Smooth muscle cell of the brain vasculature (primary cell): Measurements from ENCODE around the gene KLK2.
"Not testable (repeated sequence)": the region's sequence is repeated elsewhere in the genome, so short reads cannot be mapped to it uniquely, and the experiment has no call there.

Source experiments
- DNase-seq: peaks from one replicate; pipeline ENCODE4 v3.0.0-alpha.2; 2012; ENCODE audit warnings: low read depth, low spot score

The KLK2 gene

DNA sequence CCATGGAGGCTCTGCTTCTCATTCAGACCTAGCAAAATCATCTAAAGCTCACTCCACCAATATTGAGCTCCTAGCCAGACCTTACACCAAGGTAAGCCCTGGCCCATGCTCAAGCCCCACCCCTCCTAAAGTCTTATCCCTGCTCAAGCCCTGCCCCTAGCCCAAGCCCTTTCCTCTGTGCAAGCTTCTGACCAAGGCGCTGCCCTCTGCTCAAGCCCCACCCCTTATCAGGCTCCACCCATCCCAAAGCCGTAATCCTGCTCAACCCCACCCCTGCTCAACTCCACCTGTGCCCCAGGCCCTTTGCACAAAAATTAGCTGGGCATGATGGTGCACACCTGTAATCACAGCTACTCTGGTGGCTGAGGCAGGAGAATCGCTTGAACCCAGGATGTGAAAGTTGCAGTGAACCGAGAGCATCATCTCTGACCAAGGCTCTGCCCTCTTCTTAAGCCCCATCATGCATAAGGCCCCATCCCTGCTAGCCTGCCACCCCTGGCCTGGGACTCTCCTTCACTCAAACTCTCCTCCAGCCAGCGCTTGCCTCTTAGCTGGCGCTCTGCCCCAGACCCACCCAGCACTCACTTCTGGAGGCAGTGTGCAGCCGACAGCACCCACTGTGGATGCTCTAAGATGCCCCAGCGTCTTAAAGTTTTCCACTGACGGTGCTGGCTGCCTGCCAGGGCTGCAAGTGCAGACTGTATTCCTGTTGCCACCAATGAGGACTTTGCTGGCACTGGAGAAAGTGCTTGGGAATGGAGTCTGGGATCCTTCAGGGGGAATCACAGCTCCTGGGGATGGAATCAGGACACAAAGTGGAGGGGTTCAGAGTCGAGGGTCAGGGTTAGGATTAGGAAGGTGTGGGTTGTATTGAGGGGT lies 21.5 kb downstream of the KLK2 start:
- no peak for DNase-seq

GRCh38 chr19:50896089-50896590 lies 22.9 kb downstream of the KLK2 start:
- DNase-seq = not testable (repeated sequence)

GRCh38 chr19:50896591-50897190 lies 23.5 kb downstream of the KLK2 start:
- DNase-seq = no peak

DNA sequence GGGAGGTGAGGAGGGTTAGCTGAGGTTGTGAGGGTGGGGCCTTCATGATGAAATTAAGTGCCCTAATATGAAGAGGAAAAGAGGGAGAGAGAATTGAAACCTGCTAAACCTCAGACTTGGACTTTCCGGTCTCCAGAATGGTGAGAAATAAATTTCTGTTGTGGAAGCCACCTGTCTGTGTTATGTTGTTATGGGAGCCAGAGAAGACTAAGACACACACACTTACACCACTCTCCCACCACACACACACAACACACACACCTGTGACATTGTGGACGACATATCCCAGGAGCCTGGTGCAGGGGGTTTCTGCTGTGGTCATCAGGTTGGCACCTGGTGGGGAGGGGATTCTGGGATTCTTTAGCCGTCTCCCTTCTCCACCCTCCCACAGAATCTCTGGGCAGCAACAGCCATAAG lies 24.0 kb downstream of the KLK2 start:
- DNase-seq = no peak

GRCh38 chr19:50897612-50898011 lies 24.4 kb downstream of the KLK2 start:
- DNase-seq = no peak

GRCh38 chr19:50898018-50898417 lies 24.8 kb downstream of the KLK2 start:
- DNase-seq = no peak

GRCh38 chr19:50899569-50899968 lies 26.3 kb downstream of the KLK2 start:
- no peak for DNase-seq

- DNase-seq = no peak
Measured at GRCh38 chr19:50902640-50903039, 29.4 kb downstream of the KLK2 start.

DNA sequence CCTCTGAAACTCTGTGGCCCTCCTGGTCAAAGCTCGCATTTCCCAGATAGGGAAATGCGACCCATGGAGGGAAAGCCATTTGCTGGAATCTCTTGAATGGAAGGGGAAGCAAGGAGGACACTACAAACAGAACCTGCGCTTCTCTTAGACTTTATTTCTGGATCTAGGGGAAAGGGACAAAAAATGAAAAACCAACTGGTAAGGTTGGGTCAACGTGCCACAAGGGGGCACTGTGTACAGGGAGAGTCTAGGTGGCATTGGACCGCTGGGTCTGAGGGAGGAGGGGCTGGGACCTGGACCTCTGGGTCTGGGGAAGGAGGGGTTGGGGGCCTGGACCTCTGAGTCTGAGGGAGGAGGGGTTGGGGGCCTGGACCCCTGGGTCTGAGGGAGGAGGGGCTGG lies 33.0 kb downstream of the KLK2 start:
- DNase-seq = no peak

DNA sequence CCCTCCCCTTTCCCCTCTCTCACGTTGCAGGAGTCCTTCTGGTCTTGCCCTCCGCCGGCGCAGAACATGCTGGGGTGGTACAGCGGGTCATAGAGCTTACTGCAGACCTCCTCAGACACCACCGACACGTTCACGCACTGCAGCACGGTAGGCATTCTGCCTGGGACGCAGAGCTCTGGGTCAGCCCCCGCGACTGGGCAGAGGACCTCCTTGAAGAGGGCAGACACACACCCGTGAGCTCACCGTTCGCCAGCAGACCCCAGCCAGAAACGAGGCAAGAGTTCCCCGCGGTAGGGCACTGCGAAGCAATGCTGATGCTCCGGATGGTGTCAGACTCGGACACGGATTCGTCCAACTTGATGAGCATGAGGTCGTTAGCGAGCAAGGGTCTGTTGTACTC lies 35.1 kb downstream of the KLK2 start:
- DNase-seq = no peak

GRCh38 chr19:50909240-50910070 lies 36.2 kb downstream of the KLK2 start:
- no peak for DNase-seq

- no peak for DNase-seq
Measured at GRCh38 chr19:50910722-50911121, 37.5 kb downstream of the KLK2 start.

- no peak for DNase-seq
Measured at GRCh38 chr19:50911206-50912101, 38.2 kb downstream of the KLK2 start, which contains the start of gene KLK4. TSS of gene KLK4 (minus strand) at chr19:50911395. CDS start at chr19:50910738, 657 bp downstream.

- no peak for DNase-seq
Measured at GRCh38 chr19:50912102-50912599, 38.9 kb downstream of the KLK2 start.

- DNase-seq = no peak
Measured at GRCh38 chr19:50912727-50913716, 39.8 kb downstream of the KLK2 start.

DNA sequence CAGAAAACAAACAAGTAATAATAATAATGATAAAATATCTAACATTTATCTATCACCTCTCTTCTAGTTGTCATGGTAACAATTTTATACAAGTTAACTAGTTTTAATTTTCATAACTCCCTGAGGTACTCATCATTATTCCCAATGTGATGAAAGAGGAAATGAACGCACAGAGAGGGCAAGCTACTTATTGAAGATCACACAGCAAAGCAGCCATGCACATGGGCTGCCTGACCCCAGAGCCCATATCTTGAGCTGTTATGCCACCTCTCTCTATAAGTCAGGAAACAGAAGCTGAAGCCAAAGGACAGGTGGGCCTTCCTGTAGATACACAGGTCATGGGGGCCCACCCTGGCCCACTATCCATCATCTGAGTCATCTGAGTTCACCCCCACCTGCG lies 42.8 kb downstream of the KLK2 start:
- no peak for DNase-seq

DNA sequence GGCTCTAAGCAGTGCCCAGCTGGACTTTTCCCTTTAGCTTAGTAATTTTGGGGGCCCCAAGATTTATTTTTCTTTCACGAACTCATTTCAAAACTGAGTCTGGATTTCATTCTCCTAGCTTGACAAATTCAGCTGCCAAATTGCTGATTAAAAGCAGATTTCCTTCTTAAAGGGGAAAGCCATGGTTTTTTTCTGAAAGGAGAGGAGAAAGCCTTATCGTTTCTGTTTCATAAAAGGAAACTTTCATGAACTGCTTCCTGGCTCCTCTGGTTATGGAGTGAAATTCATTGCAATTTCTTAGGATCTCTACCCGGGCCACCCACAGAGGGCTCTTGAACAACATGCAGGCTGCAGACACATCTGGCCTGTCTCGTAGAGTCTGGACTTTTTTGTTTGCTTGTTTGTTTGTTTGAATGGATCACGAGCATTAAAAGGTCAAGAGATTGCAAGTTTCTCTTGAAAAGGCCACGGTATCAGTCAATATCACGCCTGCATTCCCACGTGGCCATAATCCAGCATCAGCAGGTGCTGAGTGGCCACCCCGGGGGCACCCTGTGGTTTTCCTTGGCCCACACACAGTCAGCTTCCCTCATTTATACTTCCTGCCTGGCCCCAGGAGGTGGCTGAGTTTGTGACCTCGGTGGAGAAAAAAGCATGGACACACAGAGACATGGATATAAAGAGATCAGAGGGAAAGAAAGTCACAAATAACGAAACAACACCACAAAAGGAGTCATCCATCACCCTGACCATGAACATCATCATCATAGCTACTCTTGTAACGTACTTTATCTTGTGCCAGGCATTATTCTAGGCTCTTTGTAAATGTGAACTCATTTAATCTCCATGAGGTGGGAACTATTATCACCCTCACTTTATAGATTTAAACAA lies 48.4 kb downstream of the KLK2 start:
- DNase-seq = no peak

DNA sequence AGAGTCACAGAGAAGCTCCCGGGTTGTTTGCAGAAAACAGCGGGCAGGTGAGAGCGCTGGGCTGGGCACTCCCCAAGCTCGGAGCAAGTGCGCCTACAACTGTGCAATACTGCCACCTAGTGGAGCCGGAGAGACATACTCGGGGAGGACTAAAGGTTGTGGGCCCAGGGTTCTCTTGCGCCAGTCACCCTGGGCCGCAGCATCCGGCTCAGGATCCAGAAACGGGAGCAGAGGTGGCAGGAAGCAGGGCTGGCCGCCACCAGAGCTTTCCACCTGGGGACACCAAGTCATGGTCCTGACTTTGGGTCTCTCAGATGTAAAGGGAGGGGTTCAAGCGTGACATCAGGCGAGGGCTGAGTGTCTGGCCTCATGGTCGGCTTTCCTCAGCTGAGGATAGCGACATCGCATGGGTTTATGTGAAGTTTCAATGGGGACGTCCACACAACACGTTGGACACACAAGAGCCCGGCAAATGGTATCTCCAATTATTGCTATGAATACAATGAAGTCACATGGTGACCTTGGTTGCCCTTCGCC lies 49.1 kb downstream of the KLK2 start:
- DNase-seq = peak; percentile 32
